Esophagus squamous epithelium (tissue), 5 donors: ENCODE data around the gene TMEM150B. TPM values are rescaled to one million over a fixed set of nuclear protein-coding genes. Genes with fewer than 3 reads are reported as not detected.
A peak's percentile ranks its signal among the peaks of the same experiment; 100 is the strongest.

Source experiments
- DNase-seq: peaks from one replicate; lab custom pipeline; 2025; lab: John Stamatoyannopoulos, UW
- H3K27ac ChIP-seq, 4 donors: fragments of 200-600 bp; sonication (generic); one replicate each; pipeline ENCODE4 v1.5.1; 2016 to 2019; ENCODE audit warnings: mild to moderate bottlenecking in 1 of 4
- H3K27me3 ChIP-seq, 4 donors: fragments of 200-600 bp; sonication (generic); 1 replicate in 3 of 4; 2 replicates in 1 of 4; pipeline versions ENCODE4 v1.5.1 to v1.6.0; 2017 to 2021; ENCODE audit warnings: antibody characterized with exemption in 1 of 4
- H3K36me3 ChIP-seq, 3 donors: fragments of 200-600 bp; sonication (generic); one replicate each; pipeline ENCODE4 v1.5.1; 2016 to 2019
- H3K4me1 ChIP-seq, 3 donors: fragments of 200-600 bp; sonication (generic); one replicate each; pipeline ENCODE4 v1.5.1; 2017 to 2019
- H3K4me3 ChIP-seq, 4 donors: fragments of 200-600 bp; sonication (generic); 1 replicate in 3 of 4; 2 replicates in 1 of 4; pipeline ENCODE4 v1.5.1; 2016 to 2019; ENCODE audit warnings: mild to moderate bottlenecking in 2 of 4, moderate library complexity in 1 of 4
- H3K9me3 ChIP-seq, 3 donors: fragments of 200-600 bp; sonication (generic); one replicate each; pipeline ENCODE4 v1.5.1; 2016 to 2019
- POLR2A ChIP-seq, 4 donors: fragments of 450-650 bp; IDR thresholded peaks; one replicate each; pipeline ENCODE4 v1.6.1; 2017; ENCODE audit warnings: antibody characterized with exemption in 4 of 4, mild to moderate bottlenecking in 4 of 4, moderate library complexity in 3 of 4
- WGBS, 2 donors: methylation state at CpG; one replicate each; pipeline ENCODE4 v1.1.5; 2018; 5-methylcytosine and 5-hydroxymethylcytosine counted together
- intact Hi-C: fragments of 100-400 bp; cut with DNase I; formaldehyde crosslinking; loops from one replicate; pipeline ENCODE4 v1.15.0; 2022
- total RNA-seq, 4 donors: library from RNA; depleted of rRNA; stranded (reverse); fragments of >200 nt; gene quantifications; one replicate each; pipeline ENCODE4 v1.1.0, GENCODE V29; 2016
- TF ChIP-seq, protein P1 (sequence below), 6 experiments: fragments of 450-650 bp in 4 of 6; fragments of 200-600 bp in 2 of 6; sonication (generic) in 2 of 6; IDR thresholded peaks; one replicate each; pipeline ENCODE4 v1.5.1; 2016 to 2019; ENCODE audit warnings: antibody characterized with exemption in 6 of 6, mild to moderate bottlenecking in 4 of 6, moderate library complexity in 4 of 6
- donor health status: DM: yes; HTN: yes; CAD: no.

TMEM150B gene
- total RNA-seq, 4 donors from 2014 or later = 1.7 TPM; not detected in 3

DNA sequence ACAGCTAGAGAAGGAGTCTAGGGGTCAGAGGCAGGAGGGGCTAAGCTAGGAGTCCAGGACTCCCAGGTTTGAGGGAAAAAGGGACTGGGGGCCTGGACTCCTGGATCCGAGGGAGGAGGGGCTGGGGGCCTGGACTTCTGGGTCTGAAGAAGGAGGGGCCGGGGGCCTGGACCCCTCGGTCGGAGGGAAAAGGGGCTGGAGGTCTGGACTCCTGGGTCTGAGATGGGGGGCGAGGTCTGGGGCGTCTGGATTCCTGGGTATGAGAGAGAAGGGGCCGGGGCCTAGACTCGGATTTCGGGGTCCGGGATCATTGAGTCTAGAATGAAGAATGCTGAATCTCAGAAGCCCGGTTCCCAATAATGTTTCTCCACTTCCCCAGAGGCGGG, 22.8 kb downstream of the TMEM150B start:
- 40 to 60% methylated on average over 2 to 10 of the region's 12 CpGs for WGBS, 2 donors
- peak overlapping the region in 3 of 4 donors; percentile 32 to 62 (median 35) for H3K4me3 ChIP-seq
- H3K4me1 ChIP-seq = peaks cover 9 to 11% (median 10%) of the 10 kb centered on the region in 3 donors
- no peaks in the 10 kb centered on the region for H3K27me3 ChIP-seq
- no peak for DNase-seq
- no peaks in the 10 kb centered on the region for H3K9me3 ChIP-seq
- no peak for TF ChIP-seq POLR2A (IDR thresholded peaks at IDR 0.05)
- TF ChIP-seq, protein P1, sequence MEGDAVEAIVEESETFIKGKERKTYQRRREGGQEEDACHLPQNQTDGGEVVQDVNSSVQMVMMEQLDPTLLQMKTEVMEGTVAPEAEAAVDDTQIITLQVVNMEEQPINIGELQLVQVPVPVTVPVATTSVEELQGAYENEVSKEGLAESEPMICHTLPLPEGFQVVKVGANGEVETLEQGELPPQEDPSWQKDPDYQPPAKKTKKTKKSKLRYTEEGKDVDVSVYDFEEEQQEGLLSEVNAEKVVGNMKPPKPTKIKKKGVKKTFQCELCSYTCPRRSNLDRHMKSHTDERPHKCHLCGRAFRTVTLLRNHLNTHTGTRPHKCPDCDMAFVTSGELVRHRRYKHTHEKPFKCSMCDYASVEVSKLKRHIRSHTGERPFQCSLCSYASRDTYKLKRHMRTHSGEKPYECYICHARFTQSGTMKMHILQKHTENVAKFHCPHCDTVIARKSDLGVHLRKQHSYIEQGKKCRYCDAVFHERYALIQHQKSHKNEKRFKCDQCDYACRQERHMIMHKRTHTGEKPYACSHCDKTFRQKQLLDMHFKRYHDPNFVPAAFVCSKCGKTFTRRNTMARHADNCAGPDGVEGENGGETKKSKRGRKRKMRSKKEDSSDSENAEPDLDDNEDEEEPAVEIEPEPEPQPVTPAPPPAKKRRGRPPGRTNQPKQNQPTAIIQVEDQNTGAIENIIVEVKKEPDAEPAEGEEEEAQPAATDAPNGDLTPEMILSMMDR (IDR thresholded peaks at IDR 0.05) = no peak
- peak overlapping the region in 1 of 4 donors; percentile 4 for H3K27ac ChIP-seq
- H3K36me3 ChIP-seq = peaks cover 0 to 8% (median 0%) of the 10 kb centered on the region in 3 donors
- intact Hi-C loops = loop anchor here (10.0 kb wide), 1 partner anchor 72 kb away; the partner anchor contains the start of genes IL11 and TMEM190

DNA sequence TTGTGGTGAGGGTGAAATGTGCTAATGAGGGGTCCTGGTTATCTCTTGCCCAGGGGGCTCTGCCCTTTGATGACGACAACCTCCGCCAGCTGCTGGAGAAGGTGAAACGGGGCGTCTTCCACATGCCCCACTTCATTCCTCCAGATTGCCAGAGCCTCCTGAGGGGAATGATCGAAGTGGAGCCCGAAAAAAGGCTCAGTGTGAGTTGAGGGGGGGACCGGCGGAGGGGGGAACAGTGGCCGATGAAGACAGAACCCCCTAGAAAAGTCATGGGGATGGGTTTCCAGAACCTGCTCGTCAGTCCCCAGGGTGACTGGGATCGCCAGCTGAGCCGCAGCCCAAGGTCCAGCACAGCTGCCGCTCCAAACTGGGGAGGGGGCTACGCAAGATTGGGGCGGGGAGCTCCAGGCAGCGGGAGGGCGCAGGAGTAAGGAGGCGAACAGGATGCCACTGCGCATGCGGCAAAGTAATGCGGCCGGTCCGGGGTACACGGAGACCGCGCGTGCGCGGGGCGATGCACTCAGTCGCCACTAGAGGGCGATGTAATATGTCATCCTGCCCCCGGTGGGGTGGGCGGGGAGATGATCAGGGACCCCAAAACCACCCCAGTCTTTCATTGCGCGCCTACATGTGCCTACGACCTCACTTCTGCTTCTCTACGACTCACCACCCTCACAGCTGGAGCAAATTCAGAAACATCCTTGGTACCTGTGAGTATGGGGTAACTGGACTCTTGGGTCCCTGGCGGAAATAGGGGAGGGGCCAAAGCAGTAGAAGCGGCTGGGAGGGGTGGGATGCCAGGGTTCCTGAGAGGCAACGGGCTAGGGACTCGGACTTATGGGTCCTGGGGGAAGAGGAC, 23.5 kb downstream of the TMEM150B start:
- H3K4me1 ChIP-seq = peaks cover 9 to 11% (median 10%) of the 10 kb centered on the region in 3 donors
- intact Hi-C loops = loop anchor here (10.0 kb wide), 1 partner anchor 73 kb away; the partner anchor contains the start of genes IL11 and TMEM190
- no peaks in the 10 kb centered on the region for H3K27me3 ChIP-seq
- WGBS, 2 donors = 9 to 14% methylated on average over 12 to 36 of the region's 42 CpGs
- peak overlapping the region in 2 of 4 donors; percentile 4 to 27 for H3K27ac ChIP-seq
- H3K36me3 ChIP-seq = peaks cover 0 to 8% (median 0%) of the 10 kb centered on the region in 3 donors
- no peaks in the 10 kb centered on the region for H3K9me3 ChIP-seq
- TF ChIP-seq, protein P1 (IDR thresholded peaks at IDR 0.05) = peak; percentile 95 to 100 (median 98)
- TF ChIP-seq POLR2A (IDR thresholded peaks at IDR 0.05) = no peak
- H3K4me3 ChIP-seq = peak overlapping the region in 3 of 4 donors; percentile 32 to 62 (median 35)
- DNase-seq = no peak

DNA sequence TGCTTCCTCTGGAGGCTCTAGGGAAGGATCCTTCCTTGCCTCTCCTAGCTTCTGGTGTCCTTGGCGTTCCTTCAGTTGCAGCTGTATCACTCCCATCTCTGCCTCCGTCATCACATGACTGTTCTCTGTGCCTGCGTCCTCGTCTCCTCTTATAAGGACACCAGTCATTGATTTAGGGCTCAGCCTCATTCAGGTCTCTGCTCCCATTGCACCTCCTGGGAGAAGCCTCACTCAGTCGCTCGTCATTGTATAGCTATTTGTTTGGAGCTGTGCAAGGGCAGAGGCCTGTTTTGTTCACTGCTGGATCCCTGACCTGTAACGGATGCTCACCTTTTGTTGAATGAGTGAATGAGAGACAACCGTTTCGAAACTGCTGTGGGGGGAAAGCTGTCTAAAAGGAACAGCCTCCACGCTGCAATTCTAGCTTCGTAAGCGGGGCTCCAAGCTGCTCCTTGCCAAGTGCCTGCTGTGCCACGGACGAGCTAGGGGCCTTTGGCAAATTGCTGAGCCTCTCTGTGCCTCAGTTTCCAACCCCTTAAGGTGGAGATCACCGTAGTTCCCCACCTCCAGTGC, 24.2 kb downstream of the TMEM150B start:
- Histone ChIP-seq H3K4me1 (peaks cover 9 to 11% (median 10%) of the 10 kb centered on the region in 3 donors), H3K9me3 (no peaks in the 10 kb centered on the region), H3K27ac (no peak overlapping the region), H3K27me3 (no peaks in the 10 kb centered on the region), H3K4me3 (no peak overlapping the region), H3K36me3 (peaks cover 0 to 2% (median 0%) of the 10 kb centered on the region in 3 donors)
- no peak for DNase-seq
- intact Hi-C loops = loop anchor here (10.0 kb wide), 1 partner anchor 74 kb away; the partner anchor contains the start of genes IL11 and TMEM190
- 76 to 79% methylated on average over 5 to 7 of the region's 15 CpGs for WGBS, 2 donors
- no peak for TF ChIP-seq POLR2A (IDR thresholded peaks at IDR 0.05)
- TF ChIP-seq, protein P1 (IDR thresholded peaks at IDR 0.05) = no peak

DNA sequence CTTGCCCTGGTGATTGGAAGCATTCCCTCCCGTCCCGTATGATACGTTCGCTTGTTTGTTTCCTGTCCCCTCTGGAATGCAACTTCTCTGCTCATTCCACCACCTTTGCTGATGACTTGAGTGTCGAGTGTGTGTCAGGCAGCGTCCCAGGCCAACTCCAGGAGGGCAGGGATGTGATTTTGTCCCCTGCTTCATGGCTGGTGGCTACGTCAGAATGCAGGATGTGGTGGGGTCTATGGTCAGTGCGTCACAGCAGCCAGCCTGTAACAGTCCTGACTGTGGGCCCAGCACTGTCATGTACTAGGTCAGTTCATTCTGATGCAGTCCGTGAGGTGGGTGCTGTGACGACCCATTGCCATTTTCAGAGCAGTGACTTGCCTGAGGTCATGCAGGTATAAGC, 25.1 kb downstream of the TMEM150B start:
- H3K4me3 ChIP-seq = no peak overlapping the region
- no peaks in the 10 kb centered on the region for H3K9me3 ChIP-seq
- peaks cover 9 to 11% (median 10%) of the 10 kb centered on the region in 3 donors for H3K4me1 ChIP-seq
- WGBS, 2 donors = 85 to 88% methylated on average over 4 to 8 of the region's 10 CpGs
- intact Hi-C loops = loop anchor here (10.0 kb wide), 1 partner anchor 75 kb away; the partner anchor contains the start of genes IL11 and TMEM190
- H3K27ac ChIP-seq = no peak overlapping the region
- H3K27me3 ChIP-seq = no peaks in the 10 kb centered on the region
- no peak for TF ChIP-seq POLR2A (IDR thresholded peaks at IDR 0.05)
- TF ChIP-seq, protein P1 (IDR thresholded peaks at IDR 0.05) = no peak
- DNase-seq = no peak
- H3K36me3 ChIP-seq = no peaks in the 10 kb centered on the region
